AG09319 (cell line): ENCODE measurements around the gene CDH23.

ENCODE experiments used
- DNase-seq: peaks from one replicate; pipeline ENCODE4 v3.0.0-alpha.2; 2010; ENCODE audit warnings: low read depth; ENCODE audit errors: extremely low read depth
- TF ChIP-seq, protein P1 (sequence below): IDR thresholded peaks from 2 replicates; pipeline ENCODE4 v1.5.1; 2011; ENCODE audit warnings: low read depth, mild to moderate bottlenecking, inconsistent platforms, low read length, moderate library complexity

Gene CDH23

DNA sequence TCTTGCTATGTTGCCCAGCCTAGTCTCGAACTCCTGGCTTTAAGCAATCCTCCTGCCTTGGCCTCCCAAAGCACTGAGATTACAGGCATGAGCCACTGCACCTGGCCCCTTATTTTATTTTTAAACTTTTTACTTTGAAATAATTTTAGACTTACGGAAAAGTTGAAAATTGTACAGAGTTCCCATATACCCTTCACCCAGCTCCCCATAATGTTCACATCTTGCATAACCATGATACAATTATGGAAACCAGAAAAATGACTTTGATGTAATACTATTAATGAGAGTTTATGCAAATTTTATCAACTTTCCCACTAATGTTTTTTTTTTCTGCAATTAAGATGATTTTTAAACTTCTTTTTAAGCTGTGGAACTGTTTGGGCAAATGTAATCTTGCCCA, 58.3 kb downstream of the CDH23 start:
- DNase-seq, result no peak
- TF ChIP-seq, protein P1, sequence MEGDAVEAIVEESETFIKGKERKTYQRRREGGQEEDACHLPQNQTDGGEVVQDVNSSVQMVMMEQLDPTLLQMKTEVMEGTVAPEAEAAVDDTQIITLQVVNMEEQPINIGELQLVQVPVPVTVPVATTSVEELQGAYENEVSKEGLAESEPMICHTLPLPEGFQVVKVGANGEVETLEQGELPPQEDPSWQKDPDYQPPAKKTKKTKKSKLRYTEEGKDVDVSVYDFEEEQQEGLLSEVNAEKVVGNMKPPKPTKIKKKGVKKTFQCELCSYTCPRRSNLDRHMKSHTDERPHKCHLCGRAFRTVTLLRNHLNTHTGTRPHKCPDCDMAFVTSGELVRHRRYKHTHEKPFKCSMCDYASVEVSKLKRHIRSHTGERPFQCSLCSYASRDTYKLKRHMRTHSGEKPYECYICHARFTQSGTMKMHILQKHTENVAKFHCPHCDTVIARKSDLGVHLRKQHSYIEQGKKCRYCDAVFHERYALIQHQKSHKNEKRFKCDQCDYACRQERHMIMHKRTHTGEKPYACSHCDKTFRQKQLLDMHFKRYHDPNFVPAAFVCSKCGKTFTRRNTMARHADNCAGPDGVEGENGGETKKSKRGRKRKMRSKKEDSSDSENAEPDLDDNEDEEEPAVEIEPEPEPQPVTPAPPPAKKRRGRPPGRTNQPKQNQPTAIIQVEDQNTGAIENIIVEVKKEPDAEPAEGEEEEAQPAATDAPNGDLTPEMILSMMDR, result no peak

DNA sequence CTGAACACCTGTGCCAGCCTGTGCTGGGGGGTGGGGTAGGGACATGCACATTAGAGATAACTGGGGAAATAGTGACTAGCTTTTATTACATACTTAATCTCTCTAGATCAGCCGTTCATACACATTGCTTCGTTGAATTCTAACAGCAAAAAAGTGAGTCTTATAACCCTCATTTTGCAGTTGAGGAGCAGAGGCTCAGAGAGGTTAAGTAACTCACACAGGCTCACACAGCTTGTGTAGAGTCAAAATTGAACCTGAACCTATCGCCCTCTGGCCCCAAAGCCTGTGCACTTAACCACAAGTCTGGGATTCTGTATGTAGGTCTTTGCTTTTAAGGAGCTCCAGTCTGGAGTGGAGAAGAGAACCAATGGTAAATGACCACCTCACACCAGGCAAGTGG, 59.9 kb downstream of the CDH23 start:
- TF ChIP-seq, protein P1, result no peak
- no peak for DNase-seq

DNA sequence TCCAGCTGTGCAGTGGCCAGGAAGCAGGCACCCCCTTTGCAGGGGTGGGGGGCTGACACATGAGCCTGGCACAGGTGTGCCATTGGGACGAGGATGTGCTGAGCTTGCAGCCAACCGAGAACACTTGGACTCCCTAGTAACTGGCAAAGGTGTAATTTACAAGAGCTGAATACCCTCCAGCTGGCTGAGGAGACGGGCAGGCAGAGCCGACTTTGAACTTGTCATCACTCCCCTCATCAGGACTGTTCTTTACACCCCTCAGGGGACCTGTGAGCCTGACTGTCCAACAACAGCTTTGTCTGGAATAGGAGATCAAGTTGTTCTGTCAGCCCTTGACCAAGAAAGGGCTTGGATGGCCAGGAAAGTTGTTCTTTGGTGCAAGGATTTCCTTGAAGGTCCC, 61.2 kb downstream of the CDH23 start:
- TF ChIP-seq, protein P1, result no peak

DNA sequence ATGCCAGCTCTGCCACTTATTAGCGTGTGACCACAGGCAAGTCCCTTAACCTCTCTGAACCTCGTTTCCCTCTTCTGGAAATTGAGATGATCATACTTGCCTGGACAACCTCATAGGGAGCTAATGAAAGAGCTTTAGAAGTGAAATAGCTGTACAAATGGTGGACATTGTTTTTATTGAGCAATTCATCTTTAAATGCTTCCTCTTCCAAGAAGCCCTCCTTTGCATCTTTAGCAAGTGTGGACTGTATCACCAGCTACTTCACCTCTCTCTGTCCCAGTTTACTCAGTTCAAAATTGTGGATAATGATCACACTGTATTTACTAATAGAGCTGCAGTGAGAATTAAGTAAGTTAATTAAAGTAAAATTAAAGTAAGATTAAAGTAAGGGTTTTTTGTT, 61.7 kb downstream of the CDH23 start:
- TF ChIP-seq, protein P1, result no peak
- no peak for DNase-seq

More for the DNA sequence above, 61.2 kb downstream of the CDH23 start:
- DNase-seq, result no peak

DNA sequence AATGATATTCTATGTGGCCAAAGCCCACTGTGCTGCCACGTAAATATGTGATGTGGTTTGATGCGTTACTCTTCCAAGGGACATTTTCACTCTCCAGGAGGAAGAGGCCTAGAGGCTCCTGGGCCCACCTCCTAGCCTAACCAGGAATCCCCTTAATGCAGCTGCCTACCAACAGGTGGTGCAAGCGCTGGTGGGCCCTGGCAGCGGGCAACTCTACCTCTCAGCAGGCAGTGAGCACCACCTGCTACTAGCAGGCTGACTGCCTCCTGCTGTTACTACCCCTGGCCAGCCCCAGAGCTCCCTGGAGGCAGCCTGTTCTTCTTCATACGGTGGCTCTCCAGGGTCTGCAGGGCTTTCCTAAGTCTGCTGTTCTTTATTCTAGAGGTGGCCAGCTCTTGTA, 62.8 kb downstream of the CDH23 start:
- TF ChIP-seq, protein P1, result no peak
- no peak for DNase-seq

DNA sequence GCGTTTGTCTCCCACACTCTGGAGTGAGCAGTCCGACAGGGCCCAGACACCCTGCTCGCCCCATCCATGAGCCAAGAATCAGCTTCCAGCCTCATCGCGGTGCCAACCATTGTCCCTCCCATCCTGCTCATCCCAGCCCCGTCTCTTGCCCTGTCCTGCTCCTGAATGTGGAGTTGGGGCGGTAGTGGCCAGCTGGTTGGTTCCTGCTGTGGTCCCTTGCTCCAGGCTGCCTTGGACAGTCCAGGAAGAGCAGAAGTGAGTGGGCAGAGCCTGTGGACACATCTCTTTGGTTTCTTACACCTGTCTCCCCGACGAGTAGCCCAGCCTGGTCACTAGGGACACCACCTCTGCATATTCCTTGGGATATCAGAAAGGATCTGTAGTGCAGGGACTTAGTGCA, 63.9 kb downstream of the CDH23 start:
- TF ChIP-seq, protein P1, result no peak
- no peak for DNase-seq

DNA sequence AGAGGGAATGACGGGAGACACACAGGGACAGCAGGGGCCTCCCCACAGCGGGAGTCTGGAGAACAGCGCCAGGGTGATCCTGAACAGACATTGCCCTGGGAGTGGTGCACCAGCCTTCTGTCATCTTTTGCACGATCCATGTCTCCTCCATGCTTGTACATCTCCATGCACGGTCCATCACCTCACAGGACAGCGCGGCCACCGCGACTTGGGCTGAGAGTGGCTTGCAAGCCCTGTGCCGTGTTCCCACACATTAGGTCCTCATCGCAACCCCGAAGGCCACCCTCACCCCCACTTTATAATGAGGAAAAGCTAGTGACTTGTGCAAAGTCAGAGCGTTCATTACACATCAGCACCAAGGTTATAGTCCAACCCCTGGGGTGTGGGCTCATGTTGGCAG, 64.7 kb downstream of the CDH23 start:
- no peak for DNase-seq
- TF ChIP-seq, protein P1, result no peak
